Activated CD4-positive, alpha-beta T cell treated with anti-CD3 and anti-CD28 coated beads, Interleukin-2, Interleukin-6, amounts not matched to agents 100 ng/mL and 50 ng/mL, durations not matched to agents 16 hours and 8 hours (primary cell): ENCODE measurements around the gene HEATR5A.
A peak's percentile ranks its signal among the peaks of the same experiment; 100 is the strongest.
"Not testable (repeated sequence)": the region's sequence is repeated elsewhere in the genome, so short reads cannot be mapped to it uniquely, and the experiment has no call there.

Experiments used
- DNase-seq: peaks from one replicate; pipeline ENCODE4 v3.0.0-alpha.2; 2020

HEATR5A gene

DNA sequence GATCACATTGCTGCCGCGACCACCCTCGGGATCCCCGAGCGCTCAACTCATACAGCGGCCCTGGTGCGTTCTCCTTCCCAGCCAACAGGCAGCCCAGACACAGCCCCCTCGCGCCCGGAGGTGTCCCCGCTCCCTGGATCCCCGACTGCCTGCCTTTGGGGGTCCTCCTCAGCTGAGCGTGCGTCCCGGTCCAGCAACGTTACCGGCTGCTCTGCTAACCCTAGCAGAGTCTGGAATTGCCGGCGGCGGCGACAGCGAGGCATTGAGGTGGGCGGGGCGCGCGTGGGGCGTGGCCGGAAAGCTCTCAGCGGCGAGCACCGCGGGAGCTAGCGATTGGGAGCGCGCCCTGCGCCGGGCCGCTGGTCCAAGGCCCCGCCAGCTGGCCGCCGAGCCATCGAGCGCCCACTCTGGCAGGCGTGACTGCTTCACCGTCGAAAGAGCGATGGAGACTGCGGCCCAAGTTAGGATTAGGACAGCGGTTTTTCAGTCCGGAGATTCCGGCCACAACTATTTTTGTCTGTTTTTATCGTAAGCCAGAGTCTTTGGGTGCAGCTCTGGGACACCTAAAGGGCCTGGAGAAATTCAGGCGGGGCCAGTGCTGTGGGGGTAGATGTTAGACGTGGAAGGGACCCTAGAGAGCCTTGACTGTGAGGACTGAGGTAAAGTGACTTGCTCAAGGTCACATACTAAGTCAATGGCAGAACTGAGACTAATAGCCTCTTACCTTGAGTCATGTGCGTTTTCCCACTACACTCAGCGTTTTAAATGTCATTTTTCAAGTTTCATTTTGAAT, at the start of gene HEATR5A:
Gene HEATR5A, minus strand, starts transcription at position 232 of the 793 bp plus-strand sequence. CDS start 17,575 bp downstream, outside the sequence.
- DNase-seq = peak; percentile 94

GRCh38 chr14:31466554-31466953, 46.2 kb upstream of the HEATR5A start:
- DNase-seq = no peak

- DNase-seq = no peak
These were observed 44.8 kb upstream of the HEATR5A start for GRCh38 chr14:31465111-31465510.

DNA sequence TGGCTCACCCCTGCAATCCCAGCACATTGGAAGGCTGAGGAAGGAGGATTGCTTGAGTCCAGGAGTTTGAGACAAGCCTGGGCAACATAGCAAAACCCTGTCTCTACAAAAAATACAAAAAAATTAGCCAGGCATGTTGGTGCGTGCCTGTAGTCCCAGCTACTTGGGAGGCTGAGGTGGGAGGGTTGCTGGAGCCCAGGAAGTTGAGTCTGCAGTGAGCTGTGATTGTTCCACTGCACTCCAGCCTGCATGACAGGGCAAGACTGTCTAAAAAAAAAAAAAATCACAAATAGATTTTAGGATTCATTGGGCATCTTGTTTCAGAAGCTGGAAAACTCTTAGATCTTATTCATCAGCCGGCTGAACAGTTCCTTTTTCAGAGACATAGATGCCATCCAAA, 42.1 kb upstream of the HEATR5A start:
- not testable (repeated sequence) for DNase-seq

GRCh38 chr14:31461545-31461944, 41.2 kb upstream of the HEATR5A start:
- no peak for DNase-seq

GRCh38 chr14:31457665-31458659, 37.6 kb upstream of the HEATR5A start:
- DNase-seq = no peak

DNA sequence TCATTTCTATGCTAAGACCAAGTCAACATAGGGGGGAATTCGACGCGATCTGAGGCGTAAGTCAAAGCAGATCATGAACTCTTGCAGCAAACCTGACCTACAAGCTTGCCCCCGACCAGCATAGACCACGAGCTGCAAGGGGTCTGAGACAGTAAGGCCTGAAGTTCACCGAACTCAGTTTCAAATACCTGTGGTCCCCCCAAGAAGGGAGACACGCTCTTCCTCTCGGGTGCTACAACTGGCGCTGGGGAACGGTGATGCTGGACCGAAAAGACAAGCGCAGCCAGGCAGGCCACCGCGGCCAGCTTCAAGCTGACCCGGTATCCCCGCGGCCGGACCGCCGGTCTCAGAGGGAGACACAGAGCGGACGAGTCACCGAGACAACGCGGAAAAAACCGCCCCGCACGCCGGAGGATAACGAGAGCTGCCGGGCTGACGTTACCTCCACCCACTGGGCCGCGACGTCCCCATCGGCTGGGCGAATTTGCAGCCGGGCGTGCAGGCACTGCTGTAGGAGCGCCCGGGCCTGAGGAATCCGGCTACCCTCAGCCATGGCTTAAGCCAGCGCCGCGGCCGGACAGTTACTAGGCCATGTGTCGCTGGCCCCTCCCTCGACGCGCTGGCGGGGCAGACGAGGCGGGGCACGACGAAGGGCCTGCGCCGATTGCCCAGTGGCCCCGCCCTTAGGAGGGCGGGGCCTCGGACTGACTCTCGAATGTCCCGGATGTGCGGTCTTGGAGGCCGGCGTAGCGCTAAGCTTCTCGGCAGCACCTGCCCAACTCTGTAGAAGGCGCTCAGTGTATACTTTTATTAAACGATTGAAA, 36.7 kb upstream of the HEATR5A start, which contains the start of gene DTD2:
Gene DTD2, minus strand, starts transcription at position 666 of the 824 bp plus-strand sequence. Its CDS starts 113 bp downstream, at position 553.
- DNase-seq = peak; percentile 93

- peak; percentile 35 for DNase-seq
These were observed 29.7 kb upstream of the HEATR5A start for GRCh38 chr14:31449971-31450610.

DNA sequence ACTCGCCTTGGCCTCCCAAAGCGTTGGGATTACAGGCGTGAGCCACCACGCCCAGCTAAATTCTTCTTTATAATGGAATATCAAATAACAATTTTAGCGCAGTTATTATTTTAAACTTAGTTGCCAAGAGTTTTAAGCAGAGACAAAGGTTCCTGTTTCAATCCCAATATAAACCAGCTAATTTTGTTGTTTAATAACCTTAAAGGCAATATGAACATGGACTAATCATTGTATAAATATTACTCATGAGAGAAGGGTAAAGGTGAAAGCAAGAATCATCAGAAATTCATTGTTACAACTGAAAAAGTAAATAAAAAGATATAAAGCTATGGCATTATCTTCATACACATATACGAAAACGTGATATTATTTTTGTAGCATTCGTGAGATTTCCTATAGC, 28.8 kb upstream of the HEATR5A start:
- no peak for DNase-seq

DNA sequence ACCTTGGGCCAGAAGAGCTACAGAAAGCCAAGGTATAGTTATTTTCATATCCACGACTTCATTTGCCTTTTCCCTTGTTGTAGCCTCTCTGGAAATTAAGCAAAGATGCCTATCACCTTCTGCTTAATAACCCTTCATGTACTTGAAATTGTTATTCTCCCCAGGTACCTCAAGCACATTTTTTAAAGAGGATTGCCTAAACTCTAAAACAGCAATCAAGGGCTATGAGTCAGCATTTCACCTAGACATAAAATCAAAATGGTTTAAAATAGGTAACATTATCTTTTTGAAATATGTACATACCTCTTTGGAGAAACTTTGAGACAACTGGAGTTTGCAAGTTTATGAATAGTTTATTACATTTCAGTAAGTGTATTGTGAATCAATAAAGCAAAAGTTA, 25.4 kb upstream of the HEATR5A start:
- DNase-seq = no peak

DNA sequence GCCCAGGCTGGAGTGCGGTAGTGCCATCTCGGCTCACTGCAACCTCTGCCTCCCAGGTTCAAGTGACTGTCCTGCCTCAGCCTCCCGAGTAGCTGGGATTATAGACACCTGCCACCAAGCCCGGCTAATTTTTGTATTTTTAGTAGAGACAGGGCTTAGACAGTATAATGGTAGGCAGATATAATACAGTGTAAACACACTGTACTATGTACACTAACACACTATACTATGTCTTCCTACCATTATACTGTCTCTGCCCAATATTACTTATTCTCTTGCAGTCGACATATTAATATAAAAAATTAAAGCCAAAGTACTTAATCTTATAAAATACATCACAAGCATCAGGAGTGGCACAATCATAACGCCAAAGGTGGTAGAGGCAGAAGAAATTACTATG, 21.9 kb upstream of the HEATR5A start:
- no peak for DNase-seq

GRCh38 chr14:31441273-31442111, 21.1 kb upstream of the HEATR5A start:
- no peak for DNase-seq

- no peak for DNase-seq
These were observed 19.9 kb upstream of the HEATR5A start for GRCh38 chr14:31440280-31440679.

GRCh38 chr14:31439561-31439960, 19.2 kb upstream of the HEATR5A start:
- no peak for DNase-seq

DNA sequence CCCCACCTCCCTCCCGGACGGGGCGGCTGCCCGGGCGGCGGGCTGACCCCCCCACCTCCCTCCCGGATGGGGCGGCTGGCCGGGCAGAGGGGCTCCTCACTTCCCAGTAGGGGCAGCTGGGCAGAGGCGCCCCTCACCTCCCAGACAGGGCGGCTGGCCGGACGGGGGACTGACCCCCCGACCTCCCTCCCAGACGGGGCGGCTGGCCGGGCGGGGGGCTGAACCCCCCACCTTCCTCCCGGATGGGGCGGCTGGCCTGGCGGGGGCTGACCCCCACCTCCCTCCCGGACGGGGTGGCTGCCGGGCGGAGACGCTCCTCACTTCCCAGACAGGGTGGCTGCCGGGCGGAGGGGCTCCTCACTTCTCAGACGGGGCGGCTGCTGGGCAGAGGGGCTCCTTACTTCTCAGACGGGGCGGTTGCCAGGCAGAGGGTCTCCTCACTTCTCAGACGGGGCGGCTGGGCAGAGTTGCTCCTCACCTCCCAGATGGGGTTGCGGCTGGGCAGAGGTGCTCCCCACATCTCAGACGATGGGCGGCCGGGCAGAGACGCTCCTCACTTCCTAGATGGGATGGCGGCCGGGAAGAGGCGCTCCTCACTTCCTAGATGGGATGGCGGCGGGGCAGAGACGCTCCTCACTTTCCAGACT, 16.8 kb upstream of the HEATR5A start:
- not testable (repeated sequence) for DNase-seq

DNA sequence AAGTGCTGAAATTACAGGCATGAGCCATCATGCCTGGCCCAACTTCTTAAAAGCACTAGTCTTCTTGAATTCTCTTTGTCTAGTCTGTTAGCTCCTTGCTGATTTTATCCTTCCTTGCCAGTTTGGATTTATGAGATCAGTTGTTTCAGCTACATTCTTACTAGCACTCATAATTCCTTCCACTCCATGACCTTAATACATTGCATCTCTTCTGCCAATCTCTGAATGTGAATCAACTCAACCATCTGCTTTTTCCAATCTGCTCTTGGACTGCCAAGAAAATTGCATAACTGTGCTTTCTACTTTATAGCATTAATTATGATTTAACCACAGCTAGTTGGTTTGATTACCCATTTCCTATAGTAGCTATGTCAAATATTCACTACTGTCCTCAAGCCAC, 14.9 kb upstream of the HEATR5A start:
- no peak for DNase-seq

- no peak for DNase-seq
These were observed 10.4 kb upstream of the HEATR5A start for GRCh38 chr14:31430634-31431264.

DNA sequence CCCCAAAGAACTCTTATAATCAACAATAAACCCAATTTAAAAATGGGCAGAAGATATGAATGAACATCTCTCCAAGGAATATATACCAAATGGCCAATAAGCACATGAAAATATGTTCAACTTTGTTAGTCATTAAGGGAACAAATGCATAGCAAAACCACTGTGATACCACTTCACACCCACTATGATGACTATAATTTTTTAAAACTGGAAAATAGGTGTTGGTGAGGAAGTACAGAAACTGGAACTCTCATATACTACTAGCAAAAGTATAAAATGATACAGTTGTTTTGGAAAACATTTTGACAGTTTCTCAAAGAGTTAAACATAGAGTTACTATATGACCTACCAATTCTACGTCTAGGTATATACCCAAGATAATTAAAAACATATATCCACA, 9.4 kb upstream of the HEATR5A start:
- DNase-seq = no peak

GRCh38 chr14:31428011-31428410, 7.7 kb upstream of the HEATR5A start:
- no peak for DNase-seq

GRCh38 chr14:31426663-31427062, 6.3 kb upstream of the HEATR5A start:
- no peak for DNase-seq
